ENCODE measurements around the gene ALOX5AP. TPM values are rescaled to one million over a fixed set of nuclear protein-coding genes. Genes with fewer than 3 reads are reported as not detected.

ALOX5AP gene
- total RNA-seq, 1 donor from 2014 or later = 4.5 TPM

- FAIRE-seq (no peak), DNase-seq (ENCODE audit: low read depth) (no peak)
- Histone ChIP-seq H3K4me3 (ENCODE audit: insufficient read depth, low read depth, low read length) (no peak overlapping the region), H3K36me3 (ENCODE audit: insufficient read depth, low read length) (no peaks in the 10 kb centered on the region), H3K27me3 (ENCODE audit: insufficient read depth, low read length) (peaks cover 4% of the 10 kb centered on the region), H4K20me1 (ENCODE audit: insufficient read depth, low read length) (no peaks in the 10 kb centered on the region), H3K27ac (ENCODE audit: low read depth, low read length) (no peak overlapping the region), H3K4me2 (ENCODE audit: low read length) (no peak overlapping the region), H3K9ac (ENCODE audit: low read length) (no peak overlapping the region), H2AFZ (ENCODE audit: low read depth, low read length) (no peak overlapping the region), H3K4me1 (ENCODE audit: insufficient read depth, low read length) (peaks cover 10% of the 10 kb centered on the region), H3K9me3 (ENCODE audit: insufficient read depth, low read depth, low read length) (no peaks in the 10 kb centered on the region), H3K79me2 (ENCODE audit: insufficient read depth, low read length) (no peaks in the 10 kb centered on the region)
- TF ChIP-seq CTCF (IDR thresholded peaks at IDR 0.05; ENCODE audit: insufficient read depth, low read depth, low read length) = no peak
- Mint-ChIP-seq H3K27ac (ENCODE audit: unreplicated experiment) (no peak overlapping the region), H3K9me3 (ENCODE audit: unreplicated experiment) (no peaks in the 10 kb centered on the region), H3K27me3 (ENCODE audit: low read depth, unreplicated experiment) (peaks cover 14% of the 10 kb centered on the region), H3K4me1 (ENCODE audit: low read depth, unreplicated experiment) (peaks cover 20% of the 10 kb centered on the region), H3K4me3 (ENCODE audit: unreplicated experiment) (no peak overlapping the region), H3K36me3 (ENCODE audit: low read depth, unreplicated experiment) (peaks cover 3% of the 10 kb centered on the region)
These were observed 20.3 kb downstream of the ALOX5AP start for GRCh38 chr13:30755678-30756077.

GRCh38 chr13:30757026-30757742 lies 21.8 kb downstream of the ALOX5AP start:
- Mint-ChIP-seq H3K36me3 (ENCODE audit: low read depth, unreplicated experiment) (no peaks in the 10 kb centered on the region), H3K27ac (ENCODE audit: unreplicated experiment) (peak overlapping the region; percentile 70), H3K4me3 (ENCODE audit: unreplicated experiment) (no peak overlapping the region), H3K9me3 (ENCODE audit: unreplicated experiment) (no peaks in the 10 kb centered on the region), H3K27me3 (ENCODE audit: low read depth, unreplicated experiment) (peaks cover 14% of the 10 kb centered on the region), H3K4me1 (ENCODE audit: low read depth, unreplicated experiment) (peaks cover 16% of the 10 kb centered on the region)
- Histone ChIP-seq H3K79me2 (ENCODE audit: insufficient read depth, low read length) (no peaks in the 10 kb centered on the region), H3K36me3 (ENCODE audit: insufficient read depth, low read length) (no peaks in the 10 kb centered on the region), H3K9me3 (ENCODE audit: insufficient read depth, low read depth, low read length) (no peaks in the 10 kb centered on the region), H3K9ac (ENCODE audit: low read length) (no peak overlapping the region), H3K4me2 (ENCODE audit: low read length) (no peak overlapping the region), H3K4me3 (ENCODE audit: insufficient read depth, low read depth, low read length) (no peak overlapping the region), H3K27me3 (ENCODE audit: insufficient read depth, low read length) (peaks cover 4% of the 10 kb centered on the region), H3K27ac (ENCODE audit: low read depth, low read length) (no peak overlapping the region), H3K4me1 (ENCODE audit: insufficient read depth, low read length) (peaks cover 6% of the 10 kb centered on the region), H4K20me1 (ENCODE audit: insufficient read depth, low read length) (no peaks in the 10 kb centered on the region), H2AFZ (ENCODE audit: low read depth, low read length) (no peak overlapping the region)
- DNase-seq (ENCODE audit: low read depth) = no peak
- TF ChIP-seq EZH2 (IDR thresholded peaks at IDR 0.05; ENCODE audit: insufficient read depth, low read length) (no peak), CTCF (IDR thresholded peaks at IDR 0.05; ENCODE audit: insufficient read depth, low read depth, low read length) (no peak)
- FAIRE-seq = no peak

DNA sequence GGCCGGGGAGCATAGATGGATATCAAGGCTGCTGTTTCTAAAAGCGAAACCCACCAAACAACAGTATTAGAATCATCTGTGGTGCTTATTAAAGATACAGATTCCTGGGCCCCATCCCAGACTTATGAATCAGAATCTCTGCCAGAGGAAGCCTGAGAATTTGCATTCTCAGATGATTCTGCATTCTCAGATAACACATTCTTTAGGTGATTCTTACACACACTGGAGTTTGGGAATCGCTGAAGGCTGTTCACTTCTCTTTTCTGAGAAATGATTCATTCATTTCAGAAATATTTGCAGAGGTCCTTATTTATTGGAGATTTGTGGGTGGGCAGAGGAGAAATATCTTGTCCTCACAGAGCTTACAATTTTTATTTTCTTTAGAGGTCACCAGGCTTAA lies 24.4 kb downstream of the ALOX5AP start:
- no peaks in the 10 kb centered on the region for H3K79me2 ChIP-seq (ENCODE audit: insufficient read depth, low read length)
- H3K36me3 ChIP-seq (ENCODE audit: insufficient read depth, low read length) = no peaks in the 10 kb centered on the region
- H2AFZ ChIP-seq (ENCODE audit: low read depth, low read length) = no peak overlapping the region
- DNase-seq (ENCODE audit: low read depth) (peak; percentile 45), FAIRE-seq (no peak)
- H4K20me1 ChIP-seq (ENCODE audit: insufficient read depth, low read length) = no peaks in the 10 kb centered on the region
- no peak overlapping the region for H3K4me3 Mint-ChIP-seq (ENCODE audit: unreplicated experiment)
- no peaks in the 10 kb centered on the region for H3K36me3 Mint-ChIP-seq (ENCODE audit: low read depth, unreplicated experiment)
- H3K9me3 Mint-ChIP-seq (ENCODE audit: unreplicated experiment) = no peaks in the 10 kb centered on the region
- peaks cover 14% of the 10 kb centered on the region for H3K27me3 Mint-ChIP-seq (ENCODE audit: low read depth, unreplicated experiment)
- H3K27ac Mint-ChIP-seq (ENCODE audit: unreplicated experiment) = no peak overlapping the region
- H3K4me1 Mint-ChIP-seq (ENCODE audit: low read depth, unreplicated experiment) = peaks cover 20% of the 10 kb centered on the region
- TF ChIP-seq CTCF (IDR thresholded peaks at IDR 0.05; ENCODE audit: insufficient read depth, low read depth, low read length) (no peak), EZH2 (IDR thresholded peaks at IDR 0.05; ENCODE audit: insufficient read depth, low read length) (no peak)
- peaks cover 4% of the 10 kb centered on the region for H3K27me3 ChIP-seq (ENCODE audit: insufficient read depth, low read length)
- no peaks in the 10 kb centered on the region for H3K9me3 ChIP-seq (ENCODE audit: insufficient read depth, low read depth, low read length)
- H3K27ac ChIP-seq (ENCODE audit: low read depth, low read length) = no peak overlapping the region
- no peak overlapping the region for H3K9ac ChIP-seq (ENCODE audit: low read length)
- peaks cover 3% of the 10 kb centered on the region for H3K4me1 ChIP-seq (ENCODE audit: insufficient read depth, low read length)
- no peak overlapping the region for H3K4me2 ChIP-seq (ENCODE audit: low read length)
- H3K4me3 ChIP-seq (ENCODE audit: insufficient read depth, low read depth, low read length) = no peak overlapping the region

All from astrocyte (in vitro differentiated cells and primary cell).